IMR-90 (cell line): ENCODE data around the gene FAM89B.

Experiments used
- CTCF ChIP-seq: conservative IDR thresholded peaks from 2 replicates; pipeline ENCODE4 v1.5.1; 2012; ENCODE audit warnings: mild to moderate bottlenecking, low read depth, low read length, improper control_type of control experiment
- RAD21 ChIP-seq: IDR thresholded peaks from 2 replicates; pipeline ENCODE4 v1.6.1; 2012; ENCODE audit warnings: low read length, improper control_type of control experiment

DNA sequence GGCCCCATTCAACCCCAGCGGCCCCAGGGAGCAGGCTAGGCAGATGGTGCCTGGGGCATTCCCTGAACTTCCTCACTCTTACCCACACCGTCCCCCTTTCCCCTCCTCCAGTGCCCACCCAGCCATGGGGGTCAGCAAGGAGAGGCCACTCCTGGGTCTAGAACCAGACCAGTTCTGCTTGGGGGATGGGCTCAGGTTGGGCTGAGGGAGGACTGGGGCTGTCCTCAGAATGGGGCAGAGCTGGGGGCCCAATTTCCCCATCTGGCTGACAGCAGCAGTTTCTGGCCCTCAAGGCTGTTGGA, 35.1 kb upstream of the FAM89B start:
- TF ChIP-seq CTCF: no peak
- no peak for TF ChIP-seq RAD21
